Measurements from ENCODE around the gene CFLAR.

CFLAR gene

DNA sequence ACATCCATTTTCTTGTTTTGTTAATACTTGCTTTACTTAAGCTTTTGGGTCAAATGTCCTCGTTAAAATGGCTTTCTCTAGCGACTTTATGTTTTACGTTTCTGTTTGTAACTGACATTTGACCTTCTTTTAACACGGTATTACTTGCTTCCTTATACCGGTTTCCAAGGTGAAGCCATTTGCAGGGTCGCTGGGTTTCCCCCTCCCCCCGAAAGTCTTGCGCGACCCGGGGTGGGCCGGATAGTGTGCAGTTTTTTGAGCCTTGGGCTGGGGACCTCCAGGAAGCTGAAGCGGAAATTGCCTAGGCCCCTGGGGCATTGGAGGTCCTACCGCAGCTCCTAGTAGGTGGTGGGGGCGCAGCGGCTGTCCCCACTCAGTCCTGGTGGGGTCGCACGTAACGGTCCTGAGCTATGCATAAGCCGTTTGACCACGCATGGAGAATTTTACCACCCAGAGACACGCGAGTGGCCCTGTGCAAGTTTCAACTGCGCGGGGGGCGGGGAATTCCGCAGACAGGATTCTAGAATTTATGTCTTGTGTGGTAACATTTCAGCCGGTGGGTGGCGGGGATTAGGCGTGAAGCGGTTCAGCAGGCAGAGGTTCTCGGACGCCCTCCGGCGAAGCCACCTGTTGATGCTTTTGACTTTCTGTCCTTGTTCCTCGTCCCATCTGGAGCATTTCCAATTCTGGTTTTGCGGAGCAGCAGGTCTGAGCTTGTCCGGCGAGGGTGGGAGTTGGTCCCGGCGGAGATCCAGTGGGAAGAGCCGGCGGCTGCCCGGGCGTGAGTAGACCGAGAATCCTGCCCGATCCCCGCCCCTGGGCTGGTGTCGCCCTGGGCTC lies 2.4 kb downstream of the CFLAR start:
- peak; percentile 41 for TF ChIP-seq CTCF (IDR thresholded peaks at IDR 0.05; ENCODE audit: insufficient read depth, low read depth, low read length, missing control alignments)
- DNase-seq (ENCODE audit: low read depth), result peak; percentile 95
- peak overlapping the region; percentile 85 for H3K4me3 ChIP-seq (ENCODE audit: low read length)

DNA sequence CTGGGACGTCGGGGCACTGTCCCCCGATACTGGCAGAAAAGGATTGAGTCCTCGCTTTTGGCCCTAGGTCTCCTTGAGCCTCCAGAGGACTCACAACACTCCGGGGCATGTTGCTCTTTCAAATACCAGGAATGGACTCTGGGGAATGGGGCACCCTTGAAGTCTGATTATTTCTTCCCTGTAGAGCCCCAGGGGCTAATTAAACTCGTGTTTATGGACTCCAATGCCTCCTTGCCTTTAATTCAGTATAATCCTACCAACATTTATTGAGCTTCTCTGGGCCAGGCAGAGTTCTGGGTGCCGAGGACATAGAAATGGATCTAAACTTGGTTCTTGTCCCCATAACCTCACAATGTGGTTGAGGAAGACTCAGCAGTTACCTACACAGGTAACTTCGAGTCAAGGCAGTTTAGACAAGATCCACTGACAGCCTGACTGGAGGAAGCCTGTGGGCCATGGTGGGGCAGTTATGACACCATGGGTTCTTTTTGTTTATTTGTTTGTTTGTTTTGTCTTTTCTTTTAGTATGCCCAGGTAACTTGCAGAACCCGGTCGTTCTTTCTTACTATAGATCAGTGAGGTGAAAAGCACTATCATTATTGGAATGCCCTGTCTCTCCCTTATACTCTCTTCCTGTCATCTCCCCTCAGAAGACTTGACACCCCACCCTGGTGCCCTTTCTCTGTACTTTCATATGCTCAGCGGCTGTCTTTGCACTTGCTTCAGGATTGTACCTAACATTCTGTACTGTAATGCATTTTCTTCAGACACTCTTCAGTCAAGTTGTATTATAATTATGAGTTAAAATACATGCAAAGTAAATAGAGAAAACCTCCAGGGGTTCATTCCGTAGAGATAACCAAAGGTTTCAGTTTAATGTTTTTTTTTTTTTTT lies 3.2 kb downstream of the CFLAR start:
- no peak for TF ChIP-seq CTCF (IDR thresholded peaks at IDR 0.05; ENCODE audit: insufficient read depth, low read depth, low read length, missing control alignments)
- DNase-seq (ENCODE audit: low read depth), result no peak
- peak overlapping the region; percentile 85 for H3K4me3 ChIP-seq (ENCODE audit: low read length)

DNA sequence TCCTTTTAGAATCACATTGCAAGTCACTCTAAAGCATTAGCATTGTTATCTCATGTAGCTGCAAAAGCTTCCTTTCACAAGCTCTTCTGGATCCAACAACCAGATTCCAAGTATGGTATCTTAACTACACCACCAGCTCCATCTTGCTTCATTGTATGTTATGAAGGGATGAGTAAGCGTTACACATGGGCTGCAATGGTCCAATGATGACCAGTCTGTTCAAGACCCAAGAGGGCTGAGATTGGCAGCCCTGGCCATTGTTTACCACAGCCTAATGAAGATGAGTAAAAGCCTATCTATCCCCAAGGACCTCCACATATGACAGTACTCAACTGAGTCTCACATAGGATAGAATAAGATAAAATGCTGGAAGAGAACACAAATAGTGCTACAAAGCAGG lies 6.3 kb downstream of the CFLAR start:
- no peak for TF ChIP-seq CTCF (IDR thresholded peaks at IDR 0.05; ENCODE audit: insufficient read depth, low read depth, low read length, missing control alignments)
- H3K4me3 ChIP-seq (ENCODE audit: low read length), result no peak overlapping the region
- no peak for DNase-seq (ENCODE audit: low read depth)

- no peak for DNase-seq (ENCODE audit: low read depth)
- no peak for TF ChIP-seq CTCF (IDR thresholded peaks at IDR 0.05; ENCODE audit: insufficient read depth, low read depth, low read length, missing control alignments)
- H3K4me3 ChIP-seq (ENCODE audit: low read length), result no peak overlapping the region
These were observed 10.6 kb downstream of the CFLAR start for GRCh38 chr2:201126308-201127151.

DNA sequence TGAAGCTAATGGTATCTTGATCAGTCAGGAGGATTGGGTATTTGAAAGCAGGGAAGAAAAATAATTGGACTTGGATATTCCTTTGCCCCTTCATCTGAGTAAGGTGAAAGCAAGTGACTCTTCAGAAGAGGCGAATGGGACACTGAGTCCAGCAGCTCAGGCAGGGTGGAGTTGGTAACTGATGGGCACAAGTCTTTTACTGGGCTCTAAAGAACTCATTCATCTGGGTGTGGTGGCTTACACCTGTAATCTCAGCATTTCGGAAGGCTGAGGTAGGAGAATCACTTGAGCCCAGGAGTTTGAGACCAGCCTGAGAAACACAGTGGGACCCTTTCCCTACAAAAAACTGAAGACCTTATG lies 11.2 kb downstream of the CFLAR start:
- TF ChIP-seq CTCF (IDR thresholded peaks at IDR 0.05; ENCODE audit: insufficient read depth, low read depth, low read length, missing control alignments), result no peak
- no peak overlapping the region for H3K4me3 ChIP-seq (ENCODE audit: low read length)
- DNase-seq (ENCODE audit: low read depth), result no peak

- no peak overlapping the region for H3K4me3 ChIP-seq (ENCODE audit: low read length)
- DNase-seq (ENCODE audit: low read depth), result peak; percentile 47
These were observed 11.6 kb downstream of the CFLAR start for GRCh38 chr2:201127570-201127969.

More at GRCh38 chr2:201127570-201127969, 11.6 kb downstream of the CFLAR start:
- no peak for TF ChIP-seq CTCF (IDR thresholded peaks at IDR 0.05; ENCODE audit: insufficient read depth, low read depth, low read length, missing control alignments)

Data from epithelial cell of esophagus (primary cell).